K562 (cell line): ENCODE results near the gene METRN. TPM values are rescaled to one million over a fixed set of nuclear protein-coding genes. Genes with fewer than 3 reads are reported as not detected.

Experiments used
- ARID1B ChIP-seq: fragments of 450-650 bp; IDR thresholded peaks from 2 replicates; pipeline ENCODE4 v1.6.1; 2016; ENCODE audit warnings: antibody characterized with exemption, mild to moderate bottlenecking, inconsistent platforms
- ATF7 ChIP-seq: fragments of 450-650 bp; IDR thresholded peaks from 2 replicates; pipeline ENCODE4 v1.7.1; 2014; ENCODE audit warnings: mild to moderate bottlenecking, moderate library complexity
- CSDE1 ChIP-seq, 2 experiments: fragments of 450-650 bp; IDR thresholded peaks; 2 replicates each; pipeline ENCODE4 v1.6.1; 2016; ENCODE audit warnings: mild to moderate bottlenecking in 1 of 2
- DIDO1 ChIP-seq: fragments of 450-650 bp; IDR thresholded peaks from 2 replicates; pipeline ENCODE4 v1.6.1; 2016; ENCODE audit warnings: low read depth, missing biosample characterization, missing genetic modification characterization
- HBP1 ChIP-seq: fragments of 450-650 bp; formaldehyde crosslinking; IDR thresholded peaks from 2 replicates; pipeline ENCODE4 v1.4.0; 2022; ENCODE audit warnings: missing genetic modification characterization
- JUNB ChIP-seq: fragments of 450-650 bp; formaldehyde crosslinking; conservative IDR thresholded peaks from 2 replicates; pipeline ENCODE4 v1.4.0; 2020; ENCODE audit warnings: mild to moderate bottlenecking
- MCM2 ChIP-seq: fragments of 450-650 bp; IDR thresholded peaks from 2 replicates; pipeline ENCODE4 v1.6.1; 2017; ENCODE audit warnings: low read depth, mild to moderate bottlenecking
- MTF1 ChIP-seq: fragments of 250-450 bp; sonication (Bioruptor Pico); IDR thresholded peaks from 2 replicates; pipeline ENCODE4 v1.9.0; 2021; ENCODE audit warnings: moderate library complexity, mild to moderate bottlenecking, inconsistent platforms, borderline replicate concordance
- RBFOX2 ChIP-seq: fragments of 200-400 bp; formaldehyde crosslinking; IDR thresholded peaks from 2 replicates; pipeline ENCODE4 v1.6.1; 2017; ENCODE audit warnings: low read depth, mild to moderate bottlenecking, low read length, moderate library complexity
- SREBF1 ChIP-seq: fragments of 150-350 bp; IDR thresholded peaks from 2 replicates; pipeline ENCODE4 v1.6.1; 2014; ENCODE audit warnings: antibody characterized with exemption, low read depth, low read length, borderline replicate concordance
- TFE3 ChIP-seq: fragments of 450-650 bp; formaldehyde crosslinking; IDR thresholded peaks from 2 replicates; pipeline ENCODE4 v1.4.0; 2020; ENCODE audit warnings: mild to moderate bottlenecking, mixed read lengths
- ZHX1 ChIP-seq: fragments of 150-350 bp; conservative IDR thresholded peaks from 2 replicates; pipeline ENCODE4 v1.6.1; 2014; ENCODE audit warnings: low read length
- ZNF609 ChIP-seq: sonication (generic); formaldehyde crosslinking; IDR thresholded peaks from 2 replicates; pipeline ENCODE4 v1.8.1; 2023; ENCODE audit warnings: missing genetic modification reagents, mild to moderate bottlenecking, borderline replicate concordance
- ZNF639 ChIP-seq, 2 experiments: fragments of 200-800 bp in 1 of 2; sonication (Bioruptor generic) in 1 of 2; sonication (generic) in 1 of 2; formaldehyde crosslinking in 1 of 2; IDR thresholded peaks in 1 of 2; conservative IDR thresholded peaks in 1 of 2; 2 replicates each; pipeline versions ENCODE4 v1.5.0 to v1.6.1; 2016 to 2020; ENCODE audit warnings: missing compliant biosample characterization in 1 of 2, missing genetic modification characterization in 1 of 2, missing genetic modification reagents in 1 of 2
- polyA plus RNA-seq, 8 experiments: library from polyadenylated mRNA; depleted of rRNA in 4 of 8; stranded (reverse) in 5 of 8; unstranded in 3 of 8; fragments of >200 nt; fragmentation: Nextera tagmentation in 2 of 8; fragmentation: Illumina TruSeq in 1 of 8; extraction: Ambion mirVana in 2 of 8; extraction: Trizol in 1 of 8; gene quantifications; 2 replicates each; pipeline versions ENCODE4 v1.2.1 to v1.2.3, GENCODE V29; 2011 to 2014; ENCODE audit warnings: inconsistent platforms in 1 of 8, missing spikeins in 1 of 8
- total RNA-seq, 7 experiments: library from RNA; depleted of rRNA in 6 of 7; stranded (reverse); fragments of >200 nt in 6 of 7; fragmentation: Illumina TruSeq in 2 of 7; extraction: Trizol in 2 of 7; gene quantifications; 2 replicates each; pipeline versions ENCODE4 v1.2.1 to v1.2.3, GENCODE V29; 2011 to 2021; ENCODE audit warnings: low replicate concordance in 1 of 7

METRN gene
- total and polyA plus RNA-seq, 9 of the 15 experiments (the other 6 are each of a cell fraction or from before 2014, with no cell fraction given) = 0.20 to 89.8 (median 15.4) TPM

GRCh38 chr16:711548-712320, 3.2 kb upstream of the METRN start (continued):
- TF ChIP-seq MTF1 (CRISPR knock-in tag) = no peak
- no peak for TF ChIP-seq ATF7
- TF ChIP-seq ZHX1 = no peak
- no peak for TF ChIP-seq DIDO1 (tag)
- no peak for TF ChIP-seq ARID1B
- TF ChIP-seq CSDE1 (IDR thresholded peaks at IDR 0.05) = no peak
- no peak for TF ChIP-seq JUNB
- TF ChIP-seq ZNF609 = no peak
- no peak for TF ChIP-seq MCM2
- TF ChIP-seq HBP1 (CRISPR knock-in tag) = no peak
- TF ChIP-seq ZNF639 (CRISPR knock-in tag; conservative IDR thresholded peaks at IDR 0.05 in 1 of 2, IDR thresholded peaks at IDR 0.05 in 1 of 2) = no peak
- no peak for TF ChIP-seq SREBF1
- 0 out of 2 replicates have a peak, but pooled peaks have one; percentile 15 for TF ChIP-seq RBFOX2
- no peak for TF ChIP-seq TFE3 (CRISPR knock-in tag)
